ENCODE data around the gene MED12. TPM values are rescaled to one million over a fixed set of nuclear protein-coding genes. Genes with fewer than 3 reads are reported as not detected.
A peak's percentile ranks its signal among the peaks of the same experiment; 100 is the strongest.

MED12 gene
- total and polyA plus RNA-seq, 7 experiments from 2014 or later: 12.5 to 104 (median 73.3) TPM

DNA sequence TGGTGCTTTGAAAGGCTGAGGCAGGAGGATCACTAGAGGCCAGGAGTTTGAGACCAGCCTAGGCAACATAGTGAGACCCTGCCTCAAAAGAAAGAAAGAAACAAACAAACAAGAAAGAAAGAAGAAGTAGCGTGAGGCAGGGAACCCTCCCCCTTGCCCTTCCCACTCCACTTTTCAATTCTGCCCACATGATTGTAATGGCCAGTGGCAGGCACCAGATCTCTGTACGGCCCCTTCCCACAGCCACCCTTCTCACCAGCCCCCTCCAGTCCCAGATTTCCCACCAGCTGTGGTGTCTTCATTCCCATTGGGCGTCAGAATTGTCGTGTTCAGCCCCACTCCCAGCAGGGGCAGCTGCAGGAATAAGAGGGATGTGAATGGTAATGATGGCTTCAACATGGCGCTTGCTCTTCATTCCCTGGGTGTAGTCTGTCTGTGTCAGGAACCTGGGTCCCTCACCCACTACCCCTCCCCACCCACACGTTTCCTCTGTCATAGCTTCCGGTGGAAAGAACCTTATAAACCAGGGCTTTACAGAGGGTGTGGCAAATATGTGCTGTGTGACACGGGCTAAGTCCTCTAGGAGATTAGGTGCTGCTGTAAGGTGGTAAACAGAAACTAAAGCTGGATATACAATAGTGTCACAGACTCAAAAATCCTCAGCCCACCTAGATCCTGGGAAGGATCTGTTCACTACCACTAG lies 7.1 kb upstream of the MED12 start, which contains the start of gene IL2RG:
TSS of gene IL2RG (minus strand) at position 437 of the 703 bp plus-strand sequence. CDS start at position 399, 38 bp downstream.
- Histone ChIP-seq H3K36me3 (ENCODE audit: control insufficient read depth in 2 of 3, insufficient read depth in 3 of 3, low read length in 3 of 3) (peaks cover 9 to 20% (median 11%) of the 10 kb centered on the region in 3 experiments), H3K4me3 (ENCODE audit: low read length) (peak within 1 kb of the TSS; percentile 80), H3K9me3 (ENCODE audit: control insufficient read depth in 2 of 3, low read length in 3 of 3) (no peaks in the 10 kb centered on the region), H3K27ac (ENCODE audit: low read depth, low read length) (peak within 1 kb of the TSS; percentile 96), H3K27me3 (ENCODE audit: control insufficient read depth in 2 of 2, insufficient read depth in 2 of 2, low read length in 2 of 2) (no peaks in the 10 kb centered on the region), H3K4me1 (ENCODE audit: control insufficient read depth in 2 of 2, insufficient read depth in 2 of 2, low read length in 2 of 2) (peaks cover 28 to 39% of the 10 kb centered on the region in 2 donors)
- DNase-seq (peak; percentile 37 to 92 (median 87)), ATAC-seq (peak; percentile 95)
- intact Hi-C loops (cut with micrococcal nuclease): loop anchor here (1.0 to 10.0 kb wide), 8 partner anchors 8 to 424 kb away; partner anchors contain the start of genes OGT (in 2 of the 2), SNX12 (in 2 of the 2) and TAF1 (in 1 of the 2)
- CTCF ChIA-PET: interaction anchor here (1.0 to 1.7 kb wide), 4 partner anchors 9 to 19 kb away, joined by 3 to 23 read pairs (median 10); no protein-coding TSS in a partner anchor
- H3K36me3 Mint-ChIP-seq: peaks cover 15 to 48% (median 35%) of the 10 kb centered on the region in 5 donors
- POLR2A ChIA-PET: interaction anchor here (0.6 to 6.7 kb wide), 17 partner anchors 9 to 422 kb away, joined by 3 to 117 read pairs (median 7); partner anchors contain the start of genes FOXO4, NONO, OGT and SNX12
- H3K27me3 Mint-ChIP-seq: no peaks in the 10 kb centered on the region
- peak within 1 kb of the TSS; percentile 93 to 98 (median 98) for H3K4me3 Mint-ChIP-seq
- H3K9me3 Mint-ChIP-seq: peaks cover 0 to 7% (median 0%) of the 10 kb centered on the region in 11 donors
- H3K27ac Mint-ChIP-seq: peak within 1 kb of the TSS; percentile 96 to 100 (median 98)
- peaks cover 24 to 69% (median 43%) of the 10 kb centered on the region in 7 donors for H3K4me1 Mint-ChIP-seq

- Mint-ChIP-seq H3K27ac (peak overlapping the region; percentile 96 to 100 (median 98)), H3K4me1 (peaks cover 20 to 62% (median 38%) of the 10 kb centered on the region in 7 donors), H3K36me3 (peaks cover 15 to 44% (median 32%) of the 10 kb centered on the region in 5 donors), H3K9me3 (peaks cover 0 to 6% (median 0%) of the 10 kb centered on the region in 11 donors), H3K4me3 (peak overlapping the region; percentile 93 to 98 (median 98)), H3K27me3 (no peaks in the 10 kb centered on the region)
- ChIA-PET POLR2A (interaction anchor here (0.6 to 6.7 kb wide), 16 partner anchors 11 to 422 kb away, joined by 3 to 117 read pairs (median 8); partner anchors contain the start of genes FOXO4, NONO, OGT and SNX12), CTCF (interaction anchor here (1.0 to 1.7 kb wide), 4 partner anchors 10 to 18 kb away, joined by 3 to 23 read pairs (median 10); no protein-coding TSS in a partner anchor)
- ATAC-seq (peak; percentile 61), DNase-seq (peak in 3 of 9 donors; percentile 15 to 58 (median 57))
- H3K4me1 ChIP-seq (ENCODE audit: control insufficient read depth in 2 of 2, insufficient read depth in 2 of 2, low read length in 2 of 2): peaks cover 27 to 33% of the 10 kb centered on the region in 2 donors
- intact Hi-C loops (cut with micrococcal nuclease): loop anchor here (1.0 to 10.0 kb wide), 8 partner anchors 9 to 423 kb away; partner anchors contain the start of genes OGT (in 2 of the 2), SNX12 (in 2 of the 2) and TAF1 (in 1 of the 2)
- H3K27me3 ChIP-seq (ENCODE audit: control insufficient read depth in 2 of 2, insufficient read depth in 2 of 2, low read length in 2 of 2): no peaks in the 10 kb centered on the region
- no peaks in the 10 kb centered on the region for H3K9me3 ChIP-seq (ENCODE audit: control insufficient read depth in 2 of 3, low read length in 3 of 3)
- peak overlapping the region; percentile 80 for H3K4me3 ChIP-seq (ENCODE audit: low read length)
- peak overlapping the region; percentile 96 for H3K27ac ChIP-seq (ENCODE audit: low read depth, low read length)
- peaks cover 9 to 20% (median 11%) of the 10 kb centered on the region in 3 experiments for H3K36me3 ChIP-seq (ENCODE audit: control insufficient read depth in 2 of 3, insufficient read depth in 3 of 3, low read length in 3 of 3)
Measured at GRCh38 chrX:71111921-71112431, 6.4 kb upstream of the MED12 start.

GRCh38 chrX:71117358-71117757 lies 1.0 kb upstream of the MED12 start:
- H3K36me3 Mint-ChIP-seq: peaks cover 0 to 10% (median 0%) of the 10 kb centered on the region in 5 donors
- peaks cover 0 to 2% (median 0%) of the 10 kb centered on the region in 11 donors for H3K9me3 Mint-ChIP-seq
- H3K27ac ChIP-seq (ENCODE audit: low read depth, low read length): peak overlapping the region; percentile 93
- peaks cover 16 to 20% of the 10 kb centered on the region in 2 donors for H3K4me1 ChIP-seq (ENCODE audit: control insufficient read depth in 2 of 2, insufficient read depth in 2 of 2, low read length in 2 of 2)
- H3K9me3 ChIP-seq (ENCODE audit: control insufficient read depth in 2 of 3, low read length in 3 of 3): no peaks in the 10 kb centered on the region
- H3K4me3 ChIP-seq (ENCODE audit: low read length): no peak overlapping the region
- peak overlapping the region in 8 of 9 donors; percentile 24 to 92 (median 84) for H3K27ac Mint-ChIP-seq
- intact Hi-C loops (cut with micrococcal nuclease): loop anchor here in 1 of 2 donors (10.0 kb wide), 1 partner anchor 417 kb away; the partner anchor contains the start of gene OGT
- H3K27me3 Mint-ChIP-seq: no peaks in the 10 kb centered on the region
- no peaks in the 10 kb centered on the region for H3K27me3 ChIP-seq (ENCODE audit: control insufficient read depth in 2 of 2, insufficient read depth in 2 of 2, low read length in 2 of 2)
- CTCF ChIA-PET: interaction anchor here (0.6 to 3.0 kb wide), 6 partner anchors 9 to 25 kb away, joined by 3 to 15 read pairs (median 5); no protein-coding TSS in a partner anchor
- POLR2A ChIA-PET: interaction anchor here (1.0 to 4.4 kb wide), 8 partner anchors 9 to 417 kb away, joined by 3 to 125 read pairs (median 13); partner anchors contain the start of genes CXorf65, FOXO4 and TAF1
- H3K4me1 Mint-ChIP-seq: peaks cover 12 to 49% (median 29%) of the 10 kb centered on the region in 7 donors
- DNase-seq (no peak), ATAC-seq (no peak)
- peak overlapping the region in 9 of 10 donors; percentile 7 to 87 (median 36) for H3K4me3 Mint-ChIP-seq
- peaks cover 0 to 20% (median 8%) of the 10 kb centered on the region in 3 experiments for H3K36me3 ChIP-seq (ENCODE audit: control insufficient read depth in 2 of 3, insufficient read depth in 3 of 3, low read length in 3 of 3)

DNA sequence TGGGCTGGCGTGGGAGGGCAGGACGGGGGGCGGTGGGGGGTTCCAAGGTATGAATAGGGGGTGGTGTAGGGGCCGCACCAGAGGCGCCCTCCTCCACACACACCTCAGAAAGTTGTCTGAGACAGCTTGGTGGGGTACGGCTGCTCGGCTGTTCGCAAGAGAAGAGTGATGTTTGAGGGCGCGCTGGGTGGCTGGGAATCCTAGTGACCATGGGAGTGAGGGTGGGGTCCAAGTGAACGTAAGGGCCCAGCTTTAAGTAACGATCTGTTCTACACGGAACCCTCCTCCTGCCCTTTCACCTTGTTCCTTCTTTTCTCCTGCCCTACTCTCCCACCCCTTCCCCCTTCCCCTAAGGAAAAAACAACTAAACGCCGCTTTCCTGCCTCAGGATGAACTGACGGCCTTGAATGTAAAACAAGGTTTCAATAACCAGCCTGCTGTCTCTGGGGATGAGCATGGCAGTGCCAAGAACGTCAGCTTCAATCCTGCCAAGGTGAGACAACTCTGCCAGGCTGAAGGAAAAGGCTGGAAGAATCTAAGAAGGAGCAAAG lies 664 bp downstream of the MED12 start:
- Histone ChIP-seq H3K27ac (ENCODE audit: low read depth, low read length) (peak overlapping the region; percentile 93), H3K27me3 (ENCODE audit: control insufficient read depth in 2 of 2, insufficient read depth in 2 of 2, low read length in 2 of 2) (no peaks in the 10 kb centered on the region), H3K4me3 (ENCODE audit: low read length) (peak overlapping the region; percentile 87), H3K36me3 (ENCODE audit: control insufficient read depth in 2 of 3, insufficient read depth in 3 of 3, low read length in 3 of 3) (peaks cover 6 to 37% (median 12%) of the 10 kb centered on the region in 3 experiments), H3K9me3 (ENCODE audit: control insufficient read depth in 2 of 3, low read length in 3 of 3) (no peaks in the 10 kb centered on the region), H3K4me1 (ENCODE audit: control insufficient read depth in 2 of 2, insufficient read depth in 2 of 2, low read length in 2 of 2) (peaks cover 4 to 7% of the 10 kb centered on the region in 2 donors)
- intact Hi-C loops (cut with micrococcal nuclease): loop anchor here (1.0 to 10.0 kb wide), 5 partner anchors 10 to 416 kb away; partner anchors contain the start of genes NONO (in 1 of the 2) and OGT (in 1 of the 2)
- peaks cover 7 to 40% (median 22%) of the 10 kb centered on the region in 7 donors for H3K4me1 Mint-ChIP-seq
- H3K36me3 Mint-ChIP-seq: peaks cover 0 to 14% (median 8%) of the 10 kb centered on the region in 5 donors
- ChIA-PET POLR2A (interaction anchor here (1.0 to 4.4 kb wide), 11 partner anchors 8 to 415 kb away, joined by 3 to 125 read pairs (median 7); partner anchors contain the start of genes CXorf65, FOXO4, NONO and TAF1), CTCF (interaction anchor here (1.4 to 3.0 kb wide), 4 partner anchors 14 to 63 kb away, joined by 3 to 15 read pairs (median 5); no protein-coding TSS in a partner anchor)
- H3K27me3 Mint-ChIP-seq: no peaks in the 10 kb centered on the region
- ATAC-seq (peak; percentile 28), DNase-seq (no peak)
- peak overlapping the region; percentile 66 to 95 (median 89) for H3K27ac Mint-ChIP-seq
- peaks cover 0 to 1% (median 0%) of the 10 kb centered on the region in 11 donors for H3K9me3 Mint-ChIP-seq
- H3K4me3 Mint-ChIP-seq: peak overlapping the region; percentile 81 to 93 (median 86)

DNA sequence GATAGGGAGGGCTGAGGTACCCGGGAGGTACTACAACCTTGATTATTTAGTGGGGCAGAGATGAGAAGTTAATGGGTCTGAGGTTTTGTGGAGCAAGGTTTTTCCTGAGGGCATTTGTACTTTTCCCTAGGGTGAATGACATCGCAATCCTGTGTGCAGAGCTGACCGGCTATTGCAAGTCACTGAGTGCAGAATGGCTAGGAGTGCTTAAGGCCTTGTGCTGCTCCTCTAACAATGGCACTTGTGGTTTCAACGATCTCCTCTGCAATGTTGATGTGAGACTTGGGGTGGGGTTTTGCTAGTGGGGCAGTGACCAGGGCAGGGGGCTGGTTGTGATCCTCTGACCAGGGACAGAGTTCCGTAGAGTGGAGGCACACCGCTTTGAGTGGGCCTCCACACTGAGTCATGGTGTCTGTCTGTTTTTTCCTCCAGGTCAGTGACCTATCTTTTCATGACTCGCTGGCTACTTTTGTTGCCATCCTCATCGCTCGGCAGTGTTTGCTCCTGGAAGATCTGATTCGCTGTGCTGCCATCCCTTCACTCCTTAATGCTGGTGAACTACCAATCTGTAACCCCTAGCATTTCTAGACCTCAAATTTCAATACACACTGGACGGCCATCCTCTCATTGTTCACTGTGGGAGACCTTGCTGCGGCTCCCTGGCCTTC lies 9.9 kb downstream of the MED12 start:
- intact Hi-C loops (cut with micrococcal nuclease): loop anchor here (2.0 kb wide), 1 partner anchor 157 kb away; no protein-coding TSS in a partner anchor
- CTCF ChIA-PET: interaction anchor here (0.7 to 5.3 kb wide), 8 partner anchors 10 to 39 kb away, joined by 3 to 59 read pairs (median 7); partner anchors contain the start of genes FOXO4, IL2RG and MED12
- DNase-seq (no peak), ATAC-seq (no peak)
- Histone ChIP-seq H3K27me3 (ENCODE audit: control insufficient read depth in 2 of 2, insufficient read depth in 2 of 2, low read length in 2 of 2) (no peaks in the 10 kb centered on the region), H3K9me3 (ENCODE audit: control insufficient read depth in 2 of 3, low read length in 3 of 3) (no peaks in the 10 kb centered on the region), H3K36me3 (ENCODE audit: control insufficient read depth in 2 of 3, insufficient read depth in 3 of 3, low read length in 3 of 3) (peaks cover 5 to 91% (median 10%) of the 10 kb centered on the region in 3 experiments), H3K4me3 (ENCODE audit: low read length) (no peak overlapping the region), H3K4me1 (ENCODE audit: control insufficient read depth in 2 of 2, insufficient read depth in 2 of 2, low read length in 2 of 2) (peaks cover 0 to 14% of the 10 kb centered on the region in 2 donors), H3K27ac (ENCODE audit: low read depth, low read length) (no peak overlapping the region)
- Mint-ChIP-seq H3K36me3 (peaks cover 9 to 36% (median 11%) of the 10 kb centered on the region in 5 donors), H3K4me3 (peak overlapping the region in 1 of 10 donors; percentile 64), H3K9me3 (peaks cover 0 to 1% (median 0%) of the 10 kb centered on the region in 11 donors), H3K4me1 (peaks cover 12 to 29% (median 16%) of the 10 kb centered on the region in 7 donors), H3K27ac (peak overlapping the region in 8 of 9 donors; percentile 40 to 83 (median 69)), H3K27me3 (no peaks in the 10 kb centered on the region)
- POLR2A ChIA-PET: interaction anchor here (1.0 to 7.7 kb wide), 6 partner anchors 10 to 404 kb away, joined by 3 to 105 read pairs (median 14); partner anchors contain the start of genes FOXO4, IL2RG, MED12 and OGT
